Measurements from ENCODE around the gene MACROD2. TPM values are rescaled to one million over a fixed set of nuclear protein-coding genes. Genes with fewer than 3 reads are reported as not detected.

MACROD2 gene
- total RNA-seq, 1 experiment from 2014 or later = 3.7 TPM

- Histone ChIP-seq H3K9ac (ENCODE audit: low read length) (no peak overlapping the region), H3K4me1 (ENCODE audit: control insufficient read depth in 1 of 2, insufficient read depth in 2 of 2, low read length in 2 of 2) (no peaks in the 10 kb centered on the region), H3K27me3 (ENCODE audit: insufficient read depth, low read length) (no peaks in the 10 kb centered on the region), H3K9me2 (ENCODE audit: insufficient read depth) (no peaks in the 10 kb centered on the region), H2AFZ (ENCODE audit: low read depth, low read length, poor library complexity, severe bottlenecking) (no peak overlapping the region), H3K9me3 (ENCODE audit: control insufficient read depth in 1 of 2, insufficient read depth in 1 of 2, low read depth in 1 of 2, low read length in 2 of 2) (peaks cover 6 to 17% of the 10 kb centered on the region in 2 experiments; a peak in 2 of 4 replicates), H4K20me1 (ENCODE audit: insufficient read depth) (no peaks in the 10 kb centered on the region), H3K27ac (ENCODE audit: low read depth, low read length) (no peak overlapping the region), H3K4me2 (ENCODE audit: low read length) (no peak overlapping the region), H3K36me3 (ENCODE audit: control insufficient read depth in 1 of 2, insufficient read depth in 2 of 2, low read length in 2 of 2) (no peaks in the 10 kb centered on the region), H3K79me2 (ENCODE audit: insufficient read depth, low read length) (no peaks in the 10 kb centered on the region), H3K4me3 (replicated peaks in 1 of 2; ENCODE audit: low read depth in 1 of 2, low read length in 2 of 2) (no peak overlapping the region)
- ATAC-seq (no peak), DNase-seq (ENCODE audit: low read depth, low spot score) (no peak)
- TF ChIP-seq YY1 (IDR thresholded peaks at IDR 0.05; ENCODE audit: extremely low read depth, insufficient replicate concordance, low read depth, low read length) (no peak), ELF1 (IDR thresholded peaks at IDR 0.05; ENCODE audit: borderline replicate concordance, low read depth) (no peak), POLR2A (IDR thresholded peaks at IDR 0.05; ENCODE audit: borderline replicate concordance, extremely low read depth, insufficient read depth, insufficient read length) (no peak), SRF (IDR thresholded peaks at IDR 0.05; ENCODE audit: low read depth) (no peak), JUND (IDR thresholded peaks at IDR 0.05) (no peak), FOSL1 (IDR thresholded peaks at IDR 0.05; ENCODE audit: low read depth) (no peak), ZBTB33 (IDR thresholded peaks at IDR 0.05; ENCODE audit: extremely low read depth, insufficient replicate concordance, low read length) (no peak), ZNF274 (IDR thresholded peaks at IDR 0.05; ENCODE audit: low read depth, low read length) (no peak), MAX (IDR thresholded peaks at IDR 0.05) (no peak), EZH2 (IDR thresholded peaks at IDR 0.05) (no peak), CEBPB (IDR thresholded peaks at IDR 0.05; ENCODE audit: low read depth) (no peak), RAD21 (IDR thresholded peaks at IDR 0.05; ENCODE audit: low read depth) (no peak), EGR1 (IDR thresholded peaks at IDR 0.05; ENCODE audit: low read depth) (no peak), SP1 (IDR thresholded peaks at IDR 0.05; ENCODE audit: low read depth) (no peak), CTCF (IDR thresholded peaks at IDR 0.05 in 2 of 3, conservative IDR thresholded peaks at IDR 0.05 in 1 of 3; ENCODE audit: borderline replicate concordance in 1 of 3, insufficient read depth in 1 of 3, low read depth in 2 of 3, low read length in 2 of 3) (no peak), CBX3 (IDR thresholded peaks at IDR 0.05; ENCODE audit: low read depth) (no peak), SIN3A (IDR thresholded peaks at IDR 0.05; ENCODE audit: low read depth) (no peak), ZFX (IDR thresholded peaks at IDR 0.05) (no peak)
- CTCF ChIA-PET = no interaction called here
- intact Hi-C loops (cut with micrococcal nuclease) = no loop called here
- POLR2A ChIA-PET = no interaction called here
- RAD21 ChIA-PET (ENCODE audit: low non-redundant PET in 1 of 2, low total read pairs in 2 of 2, uncharacterized antibody in 2 of 2, unreplicated experiment in 2 of 2) = no interaction called here
- no TSS peak for BruUV-seq (replicated peaks)
Observed at GRCh38 chr20:15547119-15547518, 1551.8 kb downstream of the MACROD2 start.

All from HCT116 (cell line).